Esophagus squamous epithelium (tissue), 4 donors: Measurements from ENCODE around the gene ANP32B.

Experiments used
- POLR2A ChIP-seq, 4 donors: fragments of 450-650 bp; IDR thresholded peaks; one replicate each; pipeline ENCODE4 v1.6.1; 2017; ENCODE audit warnings: antibody characterized with exemption in 4 of 4, mild to moderate bottlenecking in 4 of 4, moderate library complexity in 3 of 4
- TF ChIP-seq, protein P1 (sequence below), 6 experiments: fragments of 450-650 bp in 4 of 6; fragments of 200-600 bp in 2 of 6; sonication (generic) in 2 of 6; IDR thresholded peaks; one replicate each; pipeline ENCODE4 v1.5.1; 2016 to 2019; ENCODE audit warnings: antibody characterized with exemption in 6 of 6, mild to moderate bottlenecking in 4 of 6, moderate library complexity in 4 of 6

DNA sequence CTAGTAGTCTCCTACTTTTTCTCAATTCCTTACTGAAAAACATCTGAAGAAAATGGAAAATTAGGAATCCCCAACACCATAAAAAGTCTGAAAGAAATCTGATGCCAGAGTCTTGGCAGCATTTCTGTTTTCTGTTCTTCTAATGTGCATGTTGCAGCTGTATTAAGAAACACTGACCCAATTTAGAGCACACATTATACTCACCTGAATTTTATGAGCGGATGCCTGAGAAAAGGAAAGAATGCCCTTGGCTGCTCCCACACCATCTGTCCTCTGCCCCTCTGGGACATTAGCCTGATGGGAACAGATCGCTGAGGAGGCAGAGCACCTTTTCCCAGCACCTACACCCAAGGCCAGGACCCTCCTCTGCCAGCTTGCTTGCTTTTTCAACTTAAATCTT is 14.1 kb upstream of the ANP32B start:
- TF ChIP-seq, protein P1, sequence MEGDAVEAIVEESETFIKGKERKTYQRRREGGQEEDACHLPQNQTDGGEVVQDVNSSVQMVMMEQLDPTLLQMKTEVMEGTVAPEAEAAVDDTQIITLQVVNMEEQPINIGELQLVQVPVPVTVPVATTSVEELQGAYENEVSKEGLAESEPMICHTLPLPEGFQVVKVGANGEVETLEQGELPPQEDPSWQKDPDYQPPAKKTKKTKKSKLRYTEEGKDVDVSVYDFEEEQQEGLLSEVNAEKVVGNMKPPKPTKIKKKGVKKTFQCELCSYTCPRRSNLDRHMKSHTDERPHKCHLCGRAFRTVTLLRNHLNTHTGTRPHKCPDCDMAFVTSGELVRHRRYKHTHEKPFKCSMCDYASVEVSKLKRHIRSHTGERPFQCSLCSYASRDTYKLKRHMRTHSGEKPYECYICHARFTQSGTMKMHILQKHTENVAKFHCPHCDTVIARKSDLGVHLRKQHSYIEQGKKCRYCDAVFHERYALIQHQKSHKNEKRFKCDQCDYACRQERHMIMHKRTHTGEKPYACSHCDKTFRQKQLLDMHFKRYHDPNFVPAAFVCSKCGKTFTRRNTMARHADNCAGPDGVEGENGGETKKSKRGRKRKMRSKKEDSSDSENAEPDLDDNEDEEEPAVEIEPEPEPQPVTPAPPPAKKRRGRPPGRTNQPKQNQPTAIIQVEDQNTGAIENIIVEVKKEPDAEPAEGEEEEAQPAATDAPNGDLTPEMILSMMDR (IDR thresholded peaks at IDR 0.05): no peak
- TF ChIP-seq POLR2A (IDR thresholded peaks at IDR 0.05): no peak
